ENCODE data around the gene ACSS1.

ACSS1 gene

DNA sequence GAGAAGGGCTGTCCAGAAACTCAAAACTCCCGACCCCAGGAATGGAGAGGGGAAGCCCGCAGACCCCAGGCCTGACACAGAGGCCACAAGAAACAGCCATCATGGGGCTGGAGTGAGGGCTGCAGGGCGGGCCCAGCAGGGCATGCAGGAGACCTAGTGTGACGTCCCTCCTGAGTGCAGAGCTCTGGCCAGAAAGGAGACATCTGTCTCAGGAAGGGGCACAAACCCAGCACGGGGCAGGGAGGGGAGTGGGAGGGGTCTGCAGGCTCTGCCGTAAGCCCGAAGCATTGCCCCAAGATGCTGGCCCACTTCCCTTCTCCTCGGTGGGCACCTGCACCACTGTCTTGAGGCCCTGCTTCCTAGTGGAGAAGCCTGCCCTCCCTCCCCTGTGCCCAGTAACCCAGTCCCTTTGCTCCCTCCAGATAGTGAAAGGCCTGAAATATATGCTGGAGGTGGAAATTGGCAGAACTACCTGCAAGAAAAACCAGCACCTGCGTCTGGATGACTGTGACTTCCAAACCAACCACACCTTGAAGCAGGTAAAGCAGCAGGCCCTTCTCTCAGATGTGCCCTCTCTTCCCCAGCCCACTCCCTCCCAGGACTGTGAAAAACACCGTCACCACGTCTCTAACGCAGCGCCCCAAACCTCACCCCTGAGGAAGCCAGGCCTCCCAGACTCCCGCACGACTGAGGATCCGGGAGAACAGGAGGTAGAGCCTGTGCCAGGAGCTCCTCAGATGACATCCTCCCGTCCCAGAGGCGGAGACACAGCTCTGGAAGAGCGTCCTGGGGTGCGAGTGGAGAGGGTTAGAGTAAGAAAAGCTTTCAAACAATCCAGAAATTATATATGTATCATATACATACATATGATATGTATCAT lies 99.2 kb downstream of the ACSS1 start:
- TF ChIP-seq, protein P1, sequence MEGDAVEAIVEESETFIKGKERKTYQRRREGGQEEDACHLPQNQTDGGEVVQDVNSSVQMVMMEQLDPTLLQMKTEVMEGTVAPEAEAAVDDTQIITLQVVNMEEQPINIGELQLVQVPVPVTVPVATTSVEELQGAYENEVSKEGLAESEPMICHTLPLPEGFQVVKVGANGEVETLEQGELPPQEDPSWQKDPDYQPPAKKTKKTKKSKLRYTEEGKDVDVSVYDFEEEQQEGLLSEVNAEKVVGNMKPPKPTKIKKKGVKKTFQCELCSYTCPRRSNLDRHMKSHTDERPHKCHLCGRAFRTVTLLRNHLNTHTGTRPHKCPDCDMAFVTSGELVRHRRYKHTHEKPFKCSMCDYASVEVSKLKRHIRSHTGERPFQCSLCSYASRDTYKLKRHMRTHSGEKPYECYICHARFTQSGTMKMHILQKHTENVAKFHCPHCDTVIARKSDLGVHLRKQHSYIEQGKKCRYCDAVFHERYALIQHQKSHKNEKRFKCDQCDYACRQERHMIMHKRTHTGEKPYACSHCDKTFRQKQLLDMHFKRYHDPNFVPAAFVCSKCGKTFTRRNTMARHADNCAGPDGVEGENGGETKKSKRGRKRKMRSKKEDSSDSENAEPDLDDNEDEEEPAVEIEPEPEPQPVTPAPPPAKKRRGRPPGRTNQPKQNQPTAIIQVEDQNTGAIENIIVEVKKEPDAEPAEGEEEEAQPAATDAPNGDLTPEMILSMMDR (IDR thresholded peaks at IDR 0.05; ENCODE audit: low read depth, low read length) = no peak
- Histone ChIP-seq H3K36me3 (peaks cover 68% of the 10 kb centered on the region), H3K9me3 (ENCODE audit: severe bottlenecking) (no peaks in the 10 kb centered on the region), H3K27me3 (ENCODE audit: insufficient read depth, low read depth, severe bottlenecking) (no peaks in the 10 kb centered on the region), H3K27ac (no peak overlapping the region), H3K4me3 (ENCODE audit: low read depth, low read length) (no peak overlapping the region)
- no peak for DNase-seq

DNA sequence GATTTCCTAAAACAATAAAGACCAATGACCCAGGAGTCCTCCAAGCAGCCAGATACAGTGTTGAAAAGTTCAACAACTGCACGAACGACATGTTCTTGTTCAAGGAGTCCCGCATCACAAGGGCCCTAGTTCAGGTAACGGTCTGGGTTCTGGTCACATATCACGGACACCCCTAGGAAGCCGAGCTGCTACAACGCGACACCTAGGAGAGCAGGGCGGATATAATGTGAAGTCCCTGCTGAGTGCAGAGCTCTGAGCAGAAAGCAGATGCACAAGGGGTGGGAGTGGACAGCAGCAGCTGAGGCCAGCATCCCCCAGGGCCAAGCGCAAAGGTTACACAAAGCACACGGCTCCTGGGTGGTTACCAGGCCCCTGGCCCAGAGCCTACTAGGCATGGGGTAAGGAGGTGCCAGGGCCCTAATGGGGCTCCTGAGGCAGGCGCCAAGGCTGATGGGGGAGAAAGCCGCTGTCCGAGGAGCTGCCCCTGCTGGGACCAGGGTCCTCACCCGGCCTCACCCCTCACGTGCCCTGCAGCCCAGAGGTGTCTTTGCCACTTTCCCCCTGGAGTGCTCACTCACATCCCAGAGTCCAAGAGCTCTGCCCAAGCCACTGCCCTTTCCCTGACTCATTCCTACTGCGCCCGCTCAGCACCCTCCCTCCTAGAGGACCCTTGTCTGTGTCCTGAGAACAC lies 100.5 kb downstream of the ACSS1 start:
- no peak for DNase-seq
- Histone ChIP-seq H3K9me3 (ENCODE audit: severe bottlenecking) (no peaks in the 10 kb centered on the region), H3K36me3 (peaks cover 55% of the 10 kb centered on the region), H3K4me3 (ENCODE audit: low read depth, low read length) (no peak overlapping the region), H3K27ac (no peak overlapping the region), H3K27me3 (ENCODE audit: insufficient read depth, low read depth, severe bottlenecking) (no peaks in the 10 kb centered on the region)
- TF ChIP-seq, protein P1 (IDR thresholded peaks at IDR 0.05; ENCODE audit: low read depth, low read length) = no peak

Data from WERI-Rb-1 (cell line).